NCI-H345 treated with DMSO at 0.1 percent for 48 hours (cell line): ENCODE results near the gene CTTNBP2NL.
A peak's percentile ranks its signal among the peaks of the same experiment; 100 is the strongest.
"Not testable (repeated sequence)": the region's sequence is repeated elsewhere in the genome, so short reads cannot be mapped to it uniquely, and the experiment has no call there.

Experiments
- DNase-seq: peaks from one replicate; lab custom pipeline; 2025; ENCODE audit not compliant: unreplicated experiment; lab: John Stamatoyannopoulos, UW

CTTNBP2NL gene

GRCh38 chr1:112460615-112461014, 64.6 kb downstream of the CTTNBP2NL start:
- no peak for DNase-seq

DNA sequence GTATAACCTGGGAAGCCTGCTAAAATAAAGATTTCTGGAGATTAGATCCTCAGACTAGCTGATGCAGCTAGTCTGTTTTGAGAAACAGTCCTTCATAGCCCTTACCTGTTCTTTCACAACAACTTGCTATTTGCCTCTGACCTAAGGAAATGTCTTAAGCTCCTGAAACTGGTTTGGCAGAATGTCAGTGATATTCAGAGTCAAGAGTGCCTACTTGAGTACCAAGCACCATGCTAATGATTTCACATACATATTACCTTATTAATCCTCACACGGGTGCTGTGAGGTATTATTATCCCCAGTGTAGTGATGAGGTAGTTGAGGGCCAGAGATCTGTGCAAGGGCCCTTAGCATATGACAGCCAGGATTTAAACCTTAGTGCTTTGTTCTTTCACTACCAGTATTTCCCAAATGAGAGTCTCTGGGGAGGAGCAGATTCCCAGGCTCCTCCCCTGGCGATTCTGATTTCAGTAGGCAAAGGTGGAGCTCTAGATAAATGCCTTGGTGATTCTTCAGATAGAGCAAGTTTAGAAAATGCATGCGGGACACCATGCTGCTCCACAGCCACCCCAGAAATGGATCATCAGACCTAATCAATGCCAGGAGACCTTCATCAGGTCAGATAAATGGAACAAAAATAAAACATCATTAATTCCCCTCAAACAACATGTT, 65.3 kb downstream of the CTTNBP2NL start:
- DNase-seq = no peak

- DNase-seq = no peak
These were observed 66.9 kb downstream of the CTTNBP2NL start for GRCh38 chr1:112462953-112463279.

- DNase-seq = no peak
These were observed 68.5 kb downstream of the CTTNBP2NL start for GRCh38 chr1:112464501-112464900.

DNA sequence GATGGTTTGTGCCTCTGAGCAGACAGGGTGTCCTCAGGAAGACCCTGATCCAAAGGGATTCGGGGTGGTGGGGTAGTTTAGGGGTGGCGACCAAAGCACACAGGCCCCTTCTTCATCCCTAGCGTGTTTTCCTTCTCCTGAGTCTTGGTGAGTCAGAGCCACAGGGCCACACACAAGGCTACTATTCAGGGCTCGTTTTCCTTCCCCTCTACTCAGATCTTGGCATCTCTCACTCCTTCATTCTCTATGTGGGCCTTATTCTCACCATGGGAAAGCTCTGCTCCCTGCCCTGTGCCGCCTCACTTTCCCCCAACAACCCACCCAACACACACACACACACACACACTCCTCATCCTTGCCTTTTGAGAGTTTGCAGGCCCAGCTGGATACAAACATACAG, 69.1 kb downstream of the CTTNBP2NL start:
- no peak for DNase-seq

DNA sequence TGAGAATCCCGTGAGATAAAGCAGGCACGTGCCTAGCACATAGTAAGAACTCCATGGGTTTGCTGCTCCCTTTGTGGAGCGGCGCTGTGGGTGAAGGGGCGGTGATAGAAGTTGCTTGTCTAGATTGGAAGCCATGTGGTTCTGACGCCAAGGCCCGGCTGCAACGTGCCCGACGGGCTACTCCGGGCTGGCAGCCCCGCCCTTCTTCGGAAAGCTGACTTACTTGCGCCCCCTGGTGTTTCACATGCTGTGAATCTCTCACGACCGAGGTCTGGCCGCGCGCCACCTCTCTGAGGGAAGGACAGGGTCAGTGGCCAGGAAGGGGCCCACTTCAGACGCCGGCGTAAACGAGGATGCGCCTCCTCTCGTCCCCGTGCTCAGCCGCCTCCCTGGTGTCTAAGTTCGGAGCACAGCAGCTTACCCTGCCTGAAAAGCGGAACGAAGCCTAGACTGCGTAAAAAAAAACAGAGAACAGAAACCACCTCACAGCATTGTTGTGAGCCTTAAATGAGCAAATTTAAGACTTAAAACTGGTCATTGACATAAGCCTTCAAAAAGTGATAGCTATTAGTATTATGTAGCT, 70.2 kb downstream of the CTTNBP2NL start:
- peak; percentile 83 for DNase-seq

DNA sequence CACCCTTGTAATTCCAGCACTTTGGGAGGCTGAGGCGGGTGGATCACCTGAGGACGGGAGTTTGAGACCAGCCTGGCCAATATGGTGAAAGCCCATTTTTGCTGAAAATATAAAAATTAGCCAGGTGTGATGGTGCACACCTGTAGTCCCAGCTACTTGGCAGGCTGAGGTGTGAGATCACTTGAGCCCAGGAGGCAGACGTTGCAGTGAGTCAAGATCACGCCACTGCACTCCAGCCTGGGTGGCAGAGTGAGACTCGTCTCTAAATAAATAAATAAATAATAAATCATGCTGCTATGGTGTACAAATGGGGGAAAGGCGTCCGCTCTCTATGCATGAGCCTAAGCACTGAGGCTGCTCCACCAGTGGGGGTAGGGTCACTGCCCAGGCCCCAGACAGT, 74.3 kb downstream of the CTTNBP2NL start:
- not testable (repeated sequence) for DNase-seq

DNA sequence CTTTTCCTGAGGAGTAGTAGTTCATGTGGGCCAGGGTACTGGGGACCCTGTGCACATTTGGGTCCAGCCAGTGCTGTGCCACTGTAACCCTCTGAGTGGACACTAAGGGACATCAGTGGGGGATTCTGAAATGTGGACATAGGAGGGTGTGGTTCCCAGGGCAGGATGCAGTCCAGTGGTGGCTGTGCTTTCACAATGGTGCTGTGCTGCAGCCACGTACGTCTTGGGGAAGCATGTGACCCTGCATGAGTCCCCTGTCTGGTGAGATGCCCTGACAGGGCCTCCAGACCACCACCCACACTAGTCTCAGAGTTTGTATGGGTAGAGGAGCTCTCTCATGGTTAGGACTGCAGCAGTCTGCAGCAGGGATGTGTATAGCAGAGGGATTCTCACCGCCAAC, 75.0 kb downstream of the CTTNBP2NL start:
- DNase-seq = no peak

DNA sequence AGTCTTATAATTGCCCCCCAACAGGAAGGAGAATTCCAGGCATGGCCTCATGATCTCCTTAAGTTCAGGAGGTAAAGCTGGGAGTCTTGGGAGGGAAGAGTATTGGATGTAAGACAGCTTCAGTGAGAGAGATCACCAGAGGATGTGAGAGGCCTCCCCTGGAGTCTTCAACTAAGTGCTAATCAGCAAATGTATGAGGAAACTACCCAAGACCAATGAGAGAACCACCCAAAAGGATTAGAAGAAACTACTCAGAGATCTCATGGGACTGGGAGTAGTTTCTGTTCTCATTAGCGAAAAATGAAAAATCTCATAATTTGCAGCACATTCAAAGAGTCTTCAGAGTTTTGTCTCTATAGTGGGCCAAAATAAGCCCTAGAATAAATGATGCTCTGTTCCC, 76.1 kb downstream of the CTTNBP2NL start:
- no peak for DNase-seq

DNA sequence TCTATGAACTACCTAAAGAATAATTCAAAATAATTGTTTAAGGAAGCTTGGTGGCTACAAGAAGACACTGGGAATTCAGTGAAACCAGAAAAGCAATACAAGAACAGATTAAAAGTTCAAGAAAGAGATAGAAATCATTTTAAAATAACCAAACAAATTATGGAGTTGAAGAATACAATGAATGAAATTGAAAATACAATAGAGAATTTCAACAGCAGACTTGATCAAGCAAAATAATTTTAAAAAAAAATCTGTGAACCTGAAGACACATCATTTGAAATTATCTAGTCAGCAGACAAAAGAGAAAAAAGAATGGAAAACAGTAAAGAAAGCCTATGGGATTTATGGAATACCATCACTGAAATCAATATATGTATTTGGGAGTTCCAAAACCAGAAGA, 81.5 kb downstream of the CTTNBP2NL start:
- DNase-seq = no peak

DNA sequence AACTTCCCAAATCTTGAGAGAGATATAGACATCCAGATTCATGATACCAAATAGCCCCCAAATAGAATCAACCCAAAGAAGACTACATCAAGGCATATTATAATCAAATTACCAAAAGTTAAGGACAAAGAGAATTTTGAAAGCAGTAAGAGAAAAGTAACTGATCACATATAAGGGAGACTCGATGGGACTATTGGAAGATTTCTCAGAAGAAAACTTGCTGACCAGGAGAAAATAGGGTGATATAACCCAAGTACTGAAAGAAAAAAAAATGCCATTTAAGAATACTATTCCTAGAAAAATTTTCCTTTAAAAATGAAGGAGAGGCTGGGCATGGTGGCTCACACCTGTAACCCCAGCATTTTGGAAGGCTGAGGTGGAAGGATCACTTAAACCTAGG, 82.3 kb downstream of the CTTNBP2NL start:
- no peak for DNase-seq

GRCh38 chr1:112486063-112486462, 90.0 kb downstream of the CTTNBP2NL start:
- DNase-seq = not testable (repeated sequence)

GRCh38 chr1:112487686-112488085, 91.7 kb downstream of the CTTNBP2NL start:
- not testable (repeated sequence) for DNase-seq

DNA sequence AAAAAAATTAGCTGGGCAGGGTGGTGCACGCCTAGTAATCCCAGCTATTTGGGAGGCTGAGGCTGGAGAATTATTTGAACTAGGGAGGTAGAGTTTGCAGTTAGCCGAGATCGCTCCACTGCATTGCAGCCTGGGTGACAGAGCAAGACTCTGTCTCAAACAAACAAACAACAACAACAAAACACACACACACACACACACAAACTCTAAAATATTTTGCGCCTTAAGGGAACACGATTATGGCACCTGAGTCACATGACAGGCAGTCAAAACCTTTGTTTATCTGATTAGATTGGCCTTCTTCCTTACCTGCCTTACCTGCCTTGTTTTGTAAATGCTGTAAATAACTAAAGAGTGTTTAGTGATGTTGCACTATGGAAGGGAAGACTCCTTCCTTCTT, 92.1 kb downstream of the CTTNBP2NL start:
- DNase-seq = no peak

- DNase-seq = no peak
These were observed 96.1 kb downstream of the CTTNBP2NL start for GRCh38 chr1:112492076-112492475.

DNA sequence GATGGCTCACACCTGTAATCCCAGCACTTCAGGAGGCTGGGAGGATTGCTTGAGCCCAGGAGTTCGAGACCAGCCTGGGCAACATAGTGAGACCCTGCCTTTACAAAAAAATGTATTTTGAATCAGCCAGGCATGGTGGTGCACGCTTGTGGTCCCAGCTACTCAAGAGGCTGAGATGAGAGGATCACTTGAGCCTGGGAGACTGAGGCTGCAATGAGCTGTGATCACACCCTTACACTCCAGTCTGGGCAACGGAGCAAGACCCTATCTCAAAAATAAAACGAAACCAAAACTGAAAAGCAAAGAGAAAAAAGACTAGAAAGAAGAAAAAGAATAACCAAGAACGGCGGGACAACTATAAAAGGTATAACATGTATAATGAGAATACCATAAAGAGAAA, 97.3 kb downstream of the CTTNBP2NL start:
- DNase-seq = no peak

DNA sequence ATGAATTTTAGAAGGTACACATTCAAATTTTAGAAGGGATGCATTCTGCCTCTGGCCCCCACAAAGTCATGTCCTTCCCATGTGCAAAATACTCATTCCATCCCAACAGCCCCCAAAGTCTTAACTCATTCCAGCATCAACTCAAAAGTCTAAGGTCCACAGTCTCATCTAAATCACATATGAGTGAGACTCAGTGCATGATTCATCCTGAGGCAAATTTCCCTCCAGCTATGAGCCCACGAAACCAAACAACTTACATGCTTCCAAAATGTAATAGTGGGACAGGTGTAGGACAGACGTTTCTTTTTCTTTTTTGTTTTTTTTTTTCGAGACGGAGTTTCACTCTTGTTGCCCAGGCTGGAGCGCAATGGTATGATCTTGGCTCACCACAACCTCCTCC, 100.3 kb downstream of the CTTNBP2NL start:
- DNase-seq = no peak

DNA sequence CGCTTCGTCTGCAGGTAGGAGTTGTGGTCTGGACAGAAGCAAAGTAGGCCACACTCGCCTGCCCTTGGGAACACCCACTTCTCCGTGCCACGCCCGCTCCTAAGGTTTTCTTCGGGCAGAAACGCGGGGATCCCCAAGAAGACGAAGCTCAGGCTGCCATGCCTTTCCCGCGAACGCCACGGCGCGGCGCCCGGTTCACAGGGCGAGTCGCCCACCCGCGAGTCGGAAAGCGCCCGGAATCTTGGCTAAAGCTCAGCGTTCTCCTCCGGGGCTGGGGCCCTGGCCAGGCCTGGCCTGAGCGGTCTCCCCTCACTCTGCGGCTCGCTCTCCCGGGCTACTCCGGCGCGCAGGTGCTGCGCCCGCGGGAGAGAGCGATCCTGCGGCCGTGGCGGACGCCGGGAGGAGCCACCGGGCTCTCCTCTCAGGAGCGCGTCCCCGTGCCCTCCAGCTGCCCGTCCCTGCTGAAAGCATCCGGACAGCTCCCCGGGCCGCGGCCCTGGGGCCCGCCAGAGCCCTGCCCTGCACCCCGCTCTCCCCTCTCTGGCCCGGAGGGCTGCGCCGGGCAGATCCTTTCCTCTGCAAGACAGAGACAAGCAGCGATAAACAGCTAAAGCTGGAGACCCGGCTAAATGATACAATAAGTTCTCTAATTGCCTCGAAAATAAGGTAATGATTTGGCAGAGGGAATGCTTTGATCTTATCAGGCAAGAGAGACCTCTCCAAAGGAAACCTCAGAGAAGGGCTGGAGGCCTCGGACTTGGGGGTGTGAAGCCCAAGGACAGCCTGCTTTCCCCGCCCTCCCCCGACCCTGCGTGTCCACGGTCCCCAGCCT, 106.0 kb downstream of the CTTNBP2NL start:
- no peak for DNase-seq

DNA sequence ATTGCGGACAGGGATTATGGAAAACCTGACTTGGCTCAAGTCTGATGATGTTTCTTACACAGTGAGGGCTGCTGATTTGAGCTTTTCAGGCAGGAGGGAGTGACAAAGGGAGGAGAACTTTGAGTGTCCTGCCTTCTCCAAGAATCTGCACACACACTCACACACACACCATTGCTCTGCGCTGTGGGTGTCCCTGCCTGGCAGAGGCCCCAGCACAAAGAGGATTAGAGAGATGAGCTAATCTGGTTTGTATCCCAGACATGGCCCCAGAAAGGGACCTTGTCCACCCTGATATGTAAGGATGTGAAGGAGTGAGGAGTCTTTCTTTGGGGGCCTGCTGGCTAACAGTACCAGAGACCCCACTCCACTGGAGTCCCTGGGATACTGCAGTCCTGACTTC, 106.8 kb downstream of the CTTNBP2NL start:
- DNase-seq = no peak

DNA sequence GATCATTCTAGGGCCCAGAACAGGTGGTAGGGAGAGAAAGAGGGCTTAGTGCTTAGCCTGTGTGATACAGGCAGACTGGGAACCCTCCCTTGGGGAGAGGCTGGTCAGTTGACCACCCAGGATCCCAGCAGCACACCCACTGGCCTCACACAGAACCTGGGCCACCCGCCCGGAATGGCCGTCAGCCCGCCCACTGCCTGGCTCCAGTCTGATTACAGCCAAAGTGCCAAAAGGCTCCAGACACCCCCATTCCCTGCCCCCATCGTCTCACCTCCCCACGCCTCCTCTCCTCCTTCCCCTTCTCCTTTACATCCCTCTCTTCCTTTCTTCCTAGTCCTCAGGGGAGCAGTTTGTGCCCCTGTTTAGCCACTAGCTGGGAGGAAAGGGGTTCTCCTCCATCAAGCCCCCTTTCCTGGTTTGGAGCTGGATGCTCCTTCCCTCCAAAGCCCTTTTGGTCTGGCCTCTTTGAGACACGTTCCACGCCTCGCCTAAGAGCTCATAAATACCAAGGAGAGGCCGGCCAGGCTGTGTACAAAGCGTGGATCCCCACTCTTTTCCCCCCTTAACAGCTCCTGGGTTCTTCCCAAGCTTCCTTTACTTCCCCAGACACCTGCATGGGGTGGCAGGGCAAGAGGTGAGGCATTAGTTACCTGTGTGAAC, 108.1 kb downstream of the CTTNBP2NL start:
- no peak for DNase-seq

- DNase-seq = no peak
These were observed 108.8 kb downstream of the CTTNBP2NL start for GRCh38 chr1:112504661-112505399.
